Measurements from ENCODE around the gene KIF6. TPM values are rescaled to one million over a fixed set of nuclear protein-coding genes. Genes with fewer than 3 reads are reported as not detected.

The KIF6 gene
- total RNA-seq, 4 donors from 2014 or later, result not detected

GRCh38 chr6:39302669-39303424, 422.4 kb downstream of the KIF6 start:
- Histone ChIP-seq H3K9me3 (no peaks in the 10 kb centered on the region), H3K27me3 (peaks cover 0 to 7% (median 0%) of the 10 kb centered on the region in 3 donors), H3K36me3 (no peaks in the 10 kb centered on the region), H3K27ac (no peak overlapping the region), H3K4me3 (no peak overlapping the region), H3K4me1 (no peaks in the 10 kb centered on the region)
- TF ChIP-seq, protein P1, sequence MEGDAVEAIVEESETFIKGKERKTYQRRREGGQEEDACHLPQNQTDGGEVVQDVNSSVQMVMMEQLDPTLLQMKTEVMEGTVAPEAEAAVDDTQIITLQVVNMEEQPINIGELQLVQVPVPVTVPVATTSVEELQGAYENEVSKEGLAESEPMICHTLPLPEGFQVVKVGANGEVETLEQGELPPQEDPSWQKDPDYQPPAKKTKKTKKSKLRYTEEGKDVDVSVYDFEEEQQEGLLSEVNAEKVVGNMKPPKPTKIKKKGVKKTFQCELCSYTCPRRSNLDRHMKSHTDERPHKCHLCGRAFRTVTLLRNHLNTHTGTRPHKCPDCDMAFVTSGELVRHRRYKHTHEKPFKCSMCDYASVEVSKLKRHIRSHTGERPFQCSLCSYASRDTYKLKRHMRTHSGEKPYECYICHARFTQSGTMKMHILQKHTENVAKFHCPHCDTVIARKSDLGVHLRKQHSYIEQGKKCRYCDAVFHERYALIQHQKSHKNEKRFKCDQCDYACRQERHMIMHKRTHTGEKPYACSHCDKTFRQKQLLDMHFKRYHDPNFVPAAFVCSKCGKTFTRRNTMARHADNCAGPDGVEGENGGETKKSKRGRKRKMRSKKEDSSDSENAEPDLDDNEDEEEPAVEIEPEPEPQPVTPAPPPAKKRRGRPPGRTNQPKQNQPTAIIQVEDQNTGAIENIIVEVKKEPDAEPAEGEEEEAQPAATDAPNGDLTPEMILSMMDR (IDR thresholded peaks at IDR 0.05 in 4 of 5, conservative IDR thresholded peaks at IDR 0.05 in 1 of 5), result peak; percentile 55 to 83 (median 73)
- TF ChIP-seq POLR2A (IDR thresholded peaks at IDR 0.05), result no peak
- intact Hi-C loops (cut with DNase I; ENCODE audit: low total_unique reads), result loop anchor here (1.0 to 5.0 kb wide), 3 partner anchors 135 to 330 kb away; no protein-coding TSS in a partner anchor
- DNase-seq (peak; percentile 25 to 41), ATAC-seq (peak in 1 of 2 donors; percentile 66)
- in situ Hi-C loops (cut with MboI; ENCODE audit: low sequenced_read_pairs in 4 of 4), result loop anchor here (5.0 to 25.0 kb wide), 6 partner anchors 136 to 441 kb away; no protein-coding TSS in a partner anchor

DNA sequence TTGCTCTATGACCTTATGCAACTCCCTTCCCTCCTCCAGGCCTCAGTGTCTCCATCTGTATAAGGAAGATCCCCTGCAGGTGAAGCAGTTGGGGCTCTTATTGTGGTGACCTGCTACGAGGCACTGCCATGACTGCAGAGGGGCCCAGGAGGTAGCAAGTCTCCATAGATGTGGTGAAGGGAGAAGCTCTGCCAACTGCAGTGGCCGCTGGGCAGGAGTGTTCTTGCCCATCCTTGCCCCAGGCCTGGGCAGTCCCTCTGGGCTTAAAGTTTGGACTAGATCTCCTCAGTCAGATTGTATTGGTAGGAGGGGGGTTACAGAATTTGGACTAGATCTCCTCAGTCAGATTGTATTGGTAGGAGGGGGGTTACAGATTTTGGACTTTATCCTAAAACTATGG, 423.2 kb downstream of the KIF6 start:
- H3K4me1 ChIP-seq, result no peaks in the 10 kb centered on the region
- intact Hi-C loops (cut with DNase I; ENCODE audit: low total_unique reads) (loop anchor here (2.0 to 5.0 kb wide), 2 partner anchors 215 to 329 kb away; no protein-coding TSS in a partner anchor), in situ Hi-C loops (cut with MboI; ENCODE audit: low sequenced_read_pairs in 4 of 4) (loop anchor here (5.0 to 25.0 kb wide), 6 partner anchors 135 to 440 kb away; no protein-coding TSS in a partner anchor)
- ATAC-seq (no peak), DNase-seq (no peak)
- H3K4me3 ChIP-seq, result no peak overlapping the region
- H3K27me3 ChIP-seq, result peaks cover 0 to 7% (median 0%) of the 10 kb centered on the region in 3 donors
- TF ChIP-seq POLR2A (IDR thresholded peaks at IDR 0.05), result no peak
- TF ChIP-seq, protein P1 (IDR thresholded peaks at IDR 0.05 in 4 of 5, conservative IDR thresholded peaks at IDR 0.05 in 1 of 5), result no peak
- no peaks in the 10 kb centered on the region for H3K36me3 ChIP-seq
- no peaks in the 10 kb centered on the region for H3K9me3 ChIP-seq
- H3K27ac ChIP-seq, result no peak overlapping the region

DNA sequence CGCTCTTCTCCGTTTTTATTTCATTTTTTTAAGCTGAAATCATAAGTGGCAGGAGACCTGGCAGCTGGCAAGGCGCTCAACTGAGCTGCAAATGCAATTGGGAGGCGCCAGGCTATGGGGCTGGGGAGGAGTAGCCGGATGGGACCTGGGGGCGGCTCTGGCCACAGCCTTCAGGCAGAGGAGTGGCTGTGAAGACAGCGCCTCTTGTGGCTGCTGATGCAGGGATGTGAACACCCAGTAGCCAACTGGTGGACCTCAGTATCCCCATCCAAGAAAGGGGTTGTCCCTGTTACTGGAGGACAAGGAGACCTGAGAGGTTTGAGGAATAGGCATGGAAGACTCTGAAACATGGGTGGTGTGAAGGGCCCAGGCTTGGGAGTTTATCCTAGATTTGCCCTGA, 423.6 kb downstream of the KIF6 start:
- Histone ChIP-seq H3K27ac (no peak overlapping the region), H3K27me3 (peaks cover 0 to 7% (median 0%) of the 10 kb centered on the region in 3 donors), H3K9me3 (no peaks in the 10 kb centered on the region), H3K36me3 (no peaks in the 10 kb centered on the region), H3K4me1 (no peaks in the 10 kb centered on the region), H3K4me3 (no peak overlapping the region)
- ATAC-seq (no peak), DNase-seq (no peak)
- in situ Hi-C loops (cut with MboI; ENCODE audit: low sequenced_read_pairs in 4 of 4), result loop anchor here (5.0 to 25.0 kb wide), 6 partner anchors 134 to 439 kb away; no protein-coding TSS in a partner anchor
- TF ChIP-seq, protein P1 (IDR thresholded peaks at IDR 0.05 in 4 of 5, conservative IDR thresholded peaks at IDR 0.05 in 1 of 5), result no peak
- TF ChIP-seq POLR2A (IDR thresholded peaks at IDR 0.05), result no peak
- intact Hi-C loops (cut with DNase I; ENCODE audit: low total_unique reads), result loop anchor here (2.0 to 5.0 kb wide), 2 partner anchors 214 to 329 kb away; no protein-coding TSS in a partner anchor

DNA sequence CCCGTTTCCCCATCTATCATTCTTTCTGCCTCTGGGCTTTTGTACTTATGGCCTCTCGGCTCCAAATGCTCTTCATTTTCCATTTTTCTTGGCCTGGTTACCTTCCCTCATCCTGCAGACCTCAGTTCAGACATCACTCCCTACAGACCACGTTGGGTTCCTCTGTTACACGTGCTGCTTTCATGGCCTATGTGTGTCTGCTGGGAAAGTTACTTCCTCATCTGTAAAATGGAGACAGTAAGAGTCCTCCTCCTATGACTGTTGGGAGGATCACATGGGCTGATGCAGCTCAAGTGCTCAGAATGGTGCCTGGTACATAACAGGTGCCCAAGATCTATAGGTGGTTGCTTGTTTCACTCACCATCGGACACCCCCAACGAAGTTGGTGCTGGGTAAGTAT, 424.5 kb downstream of the KIF6 start:
- Histone ChIP-seq H3K9me3 (no peaks in the 10 kb centered on the region), H3K4me1 (peaks cover 0 to 4% of the 10 kb centered on the region in 2 donors), H3K27me3 (peaks cover 0 to 7% (median 0%) of the 10 kb centered on the region in 3 donors), H3K27ac (no peak overlapping the region), H3K36me3 (no peaks in the 10 kb centered on the region), H3K4me3 (no peak overlapping the region)
- TF ChIP-seq, protein P1 (IDR thresholded peaks at IDR 0.05 in 4 of 5, conservative IDR thresholded peaks at IDR 0.05 in 1 of 5), result no peak
- TF ChIP-seq POLR2A (IDR thresholded peaks at IDR 0.05), result no peak
- ATAC-seq (no peak), DNase-seq (no peak)
- intact Hi-C loops (cut with DNase I; ENCODE audit: low total_unique reads), result loop anchor here (5.0 kb wide), 1 partner anchor 213 kb away; no protein-coding TSS in a partner anchor
- in situ Hi-C loops (cut with MboI; ENCODE audit: low sequenced_read_pairs in 4 of 4), result loop anchor here (5.0 to 25.0 kb wide), 6 partner anchors 133 to 438 kb away; no protein-coding TSS in a partner anchor

Measured in gastrocnemius medialis (tissue), 4 donors.